GM12874 (cell line): Measurements from ENCODE around the gene NT5C1A.
A peak's percentile ranks its signal among the peaks of the same experiment; 100 is the strongest.

Source experiments
- CTCF ChIP-seq: IDR thresholded peaks from 2 replicates; pipeline ENCODE4 v1.5.1; 2011; ENCODE audit warnings: low read depth, mild to moderate bottlenecking, control low read depth, low read length, moderate library complexity; ENCODE audit not compliant: insufficient read depth

Gene NT5C1A

GRCh38 chr1:39671793-39672550, at the start of gene NT5C1A:
TSS of gene NT5C1A (minus strand) at chr1:39672107. CDS start at chr1:39672038, 69 bp downstream.
- TF ChIP-seq CTCF = no peak

GRCh38 chr1:39721664-39722063, 49.8 kb upstream of the NT5C1A start:
- TF ChIP-seq CTCF = no peak

GRCh38 chr1:39720094-39720999, 48.4 kb upstream of the NT5C1A start:
- peak; percentile 25; the same call in 1 of the 2 replicates for TF ChIP-seq CTCF

DNA sequence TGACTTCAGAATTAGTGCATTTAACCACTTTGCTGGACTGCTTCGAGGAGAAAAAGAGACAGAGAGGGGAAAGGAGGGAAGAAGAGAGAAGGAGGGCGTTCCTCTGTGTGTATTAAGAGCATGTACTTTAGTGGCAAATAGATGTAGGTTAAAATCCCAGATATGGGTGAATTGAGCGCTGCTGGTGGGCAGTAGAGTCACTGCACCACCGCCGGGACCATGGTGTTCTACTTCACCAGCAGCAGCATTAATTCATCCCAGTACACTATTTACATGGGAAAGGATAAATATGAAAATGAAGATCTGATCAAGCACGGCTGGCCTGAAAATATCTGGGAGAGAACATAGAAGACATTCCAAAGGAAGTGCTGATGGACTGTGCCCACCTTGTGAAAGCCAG, 45.9 kb upstream of the NT5C1A start:
- TF ChIP-seq CTCF = no peak

DNA sequence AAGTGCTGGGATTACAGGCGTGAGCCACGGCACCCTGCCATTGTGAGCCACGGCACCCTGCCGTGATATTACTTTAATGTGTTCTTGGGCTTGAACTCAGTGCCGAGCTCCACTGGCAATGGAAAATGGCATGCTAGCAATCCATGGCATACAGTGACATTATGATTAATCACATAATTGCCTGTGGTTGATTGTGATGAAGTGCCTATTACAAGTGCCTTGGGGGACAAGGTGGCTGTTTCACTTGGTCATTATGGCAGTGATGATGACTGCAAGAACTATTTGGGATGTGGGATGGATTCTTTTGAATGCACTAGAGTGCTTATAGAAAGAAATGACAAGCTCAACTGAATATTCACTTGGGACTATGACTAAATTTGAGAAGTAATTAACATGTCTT, 41.6 kb upstream of the NT5C1A start:
- TF ChIP-seq CTCF = no peak

DNA sequence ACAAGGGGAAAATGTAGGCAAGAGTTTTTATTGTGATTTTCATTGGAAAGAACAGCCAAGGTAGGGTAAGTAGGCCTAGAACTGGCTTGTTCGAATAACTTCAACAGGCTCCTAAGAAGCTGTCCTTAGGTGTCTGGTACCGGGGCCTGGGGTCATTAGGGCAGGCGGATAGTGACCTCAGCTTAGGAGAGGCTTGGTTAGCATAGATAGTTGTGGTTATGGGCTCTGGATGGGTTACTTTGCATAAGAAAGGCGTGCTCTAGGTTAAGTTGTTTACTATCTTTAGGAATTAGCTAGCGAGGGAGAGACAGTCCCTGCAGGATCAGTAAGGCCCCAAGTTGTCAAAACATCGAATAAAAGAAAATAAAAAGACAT, 40.0 kb upstream of the NT5C1A start:
- no peak for TF ChIP-seq CTCF

GRCh38 chr1:39711104-39711965, 39.4 kb upstream of the NT5C1A start:
- no peak for TF ChIP-seq CTCF
